HG03342 (cell line): ENCODE results near the gene RBM15.

ENCODE experiments used
- ATAC-seq: cut with Tn5 transposase; IDR thresholded peaks from one replicate; pipeline ENCODE4 v1.9.1; 2021; ENCODE audit warnings: mild to moderate bottlenecking, moderate library complexity; ENCODE audit not compliant: unreplicated experiment

RBM15 gene

DNA sequence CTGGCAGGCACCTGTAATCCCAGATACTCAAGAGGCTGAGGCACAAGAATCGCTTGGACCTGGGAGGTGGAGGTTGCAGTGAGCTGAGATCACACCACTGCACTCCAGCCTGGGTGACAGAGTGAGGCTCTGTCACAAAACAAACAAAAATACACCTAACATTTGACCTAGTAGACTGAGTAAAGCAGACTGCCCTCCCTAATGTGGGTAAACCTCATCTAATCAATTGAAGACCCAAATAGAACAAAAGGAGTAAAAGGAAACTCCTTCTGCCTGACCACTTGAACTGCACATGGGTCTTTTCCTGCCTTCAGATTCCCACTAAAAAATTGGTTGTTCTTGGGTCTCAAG is 19.0 kb upstream of the RBM15 start:
- no peak for ATAC-seq

DNA sequence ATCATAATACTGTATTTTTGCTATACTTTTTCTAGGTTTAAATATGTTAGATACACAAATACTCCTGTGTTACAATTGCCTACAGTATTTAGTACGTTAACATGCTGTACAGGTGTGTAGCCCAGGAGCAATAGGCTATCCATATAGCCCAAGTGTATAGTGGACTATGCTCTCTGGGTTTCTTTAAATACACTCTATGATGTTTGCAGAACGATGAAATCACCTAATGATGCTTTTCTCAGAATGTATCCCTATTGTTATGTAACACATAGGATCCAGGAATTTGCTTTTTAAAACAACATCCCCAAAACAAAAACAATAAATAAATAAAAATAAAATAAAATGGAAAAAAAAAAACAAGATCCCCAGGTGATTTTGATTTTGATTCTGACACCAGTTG is 18.1 kb upstream of the RBM15 start:
- no peak for ATAC-seq

DNA sequence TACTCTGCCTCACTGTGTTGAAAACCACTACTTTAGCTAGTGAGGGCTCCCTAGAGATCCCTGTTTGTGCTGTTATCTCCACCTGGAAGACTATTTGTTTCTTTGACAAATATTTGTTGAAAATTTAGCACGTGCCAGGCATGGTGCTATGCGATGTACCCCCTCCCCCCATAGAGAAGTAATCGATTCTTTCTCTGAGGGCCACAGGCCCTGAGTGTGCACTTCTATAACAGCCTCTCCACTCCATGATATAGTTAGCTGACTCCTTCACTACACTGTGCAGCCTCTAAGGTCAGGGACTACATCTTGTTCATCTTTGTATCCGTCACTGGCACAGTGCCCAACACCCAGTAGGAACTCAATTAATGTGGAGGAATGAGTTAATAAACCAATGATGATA is 17.3 kb upstream of the RBM15 start:
- no peak for ATAC-seq

DNA sequence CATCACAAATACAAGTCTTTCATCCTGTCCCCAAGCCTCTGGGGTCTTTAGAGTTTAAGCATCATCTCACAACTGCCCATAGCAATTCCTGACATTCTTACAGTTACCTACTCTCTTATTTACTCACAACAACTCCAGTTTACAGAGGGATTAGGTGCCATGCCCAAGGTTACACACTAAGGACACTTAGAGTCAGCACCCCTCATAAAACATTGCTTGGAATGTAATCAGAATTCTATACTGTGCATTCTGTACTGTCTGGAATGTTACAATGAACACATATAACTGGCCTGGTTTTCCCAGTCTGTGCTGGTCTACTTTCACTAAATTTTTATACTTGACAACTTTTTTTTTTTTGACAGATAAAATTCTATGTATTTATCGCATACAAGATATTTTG is 14.5 kb upstream of the RBM15 start:
- ATAC-seq = no peak

DNA sequence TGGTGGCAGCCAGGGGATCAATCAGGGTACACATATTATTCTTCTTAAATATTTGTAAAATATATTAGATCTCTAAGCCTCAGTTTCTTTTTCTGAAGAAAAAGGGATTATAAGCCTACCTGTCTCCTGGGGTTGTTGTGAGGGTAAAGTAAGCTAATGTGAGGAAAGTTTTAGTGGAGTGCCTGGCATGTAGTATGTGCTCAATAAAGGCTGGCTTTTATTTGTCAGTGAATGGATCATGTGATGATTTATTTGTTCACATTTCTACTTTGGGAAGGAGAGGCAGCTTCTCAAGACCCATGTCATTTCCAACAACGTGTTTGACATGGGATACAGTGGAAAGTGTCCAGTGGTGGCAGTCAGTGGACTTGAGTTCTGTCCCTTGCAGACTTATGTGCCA is 12.4 kb upstream of the RBM15 start:
- ATAC-seq = no peak

DNA sequence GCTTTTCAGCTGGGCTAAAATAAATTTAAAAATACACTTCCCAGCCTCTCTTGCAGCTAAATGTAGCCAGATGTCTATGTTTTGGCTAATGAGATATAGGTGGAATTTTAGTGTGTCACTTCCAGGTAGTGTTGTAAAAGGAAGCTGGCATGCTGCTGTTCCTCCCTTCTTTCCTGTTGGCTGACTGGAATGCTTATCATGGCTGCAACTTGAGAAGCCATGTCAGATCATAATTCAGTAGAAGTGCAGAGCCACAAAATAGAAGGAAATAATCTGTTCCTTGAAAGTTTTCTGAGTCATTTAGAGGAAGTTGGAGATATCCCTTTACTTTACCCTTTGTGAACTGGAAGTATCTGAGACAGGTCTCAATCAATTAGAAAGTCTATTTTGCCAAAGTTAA is 10.9 kb upstream of the RBM15 start:
- ATAC-seq = no peak

DNA sequence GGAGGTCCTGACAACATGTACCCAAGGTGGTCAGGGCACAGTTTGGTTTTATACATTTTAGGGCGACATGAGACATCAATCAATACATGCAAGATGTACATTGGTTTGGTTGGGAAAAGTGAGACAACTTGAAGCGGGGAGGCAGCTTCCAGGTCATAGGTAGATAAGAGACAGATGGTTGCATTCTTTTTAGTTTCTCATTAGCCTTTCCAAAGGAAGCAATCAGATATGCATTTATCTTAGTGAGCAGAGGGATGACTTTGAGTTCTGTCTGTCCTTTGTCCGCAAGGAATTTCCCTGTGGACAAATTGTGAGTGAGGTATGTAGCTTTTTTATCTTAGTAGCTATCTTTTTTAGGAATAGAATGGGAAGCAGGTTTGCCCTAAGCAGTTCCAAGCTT is 10.5 kb upstream of the RBM15 start:
- ATAC-seq = no peak

DNA sequence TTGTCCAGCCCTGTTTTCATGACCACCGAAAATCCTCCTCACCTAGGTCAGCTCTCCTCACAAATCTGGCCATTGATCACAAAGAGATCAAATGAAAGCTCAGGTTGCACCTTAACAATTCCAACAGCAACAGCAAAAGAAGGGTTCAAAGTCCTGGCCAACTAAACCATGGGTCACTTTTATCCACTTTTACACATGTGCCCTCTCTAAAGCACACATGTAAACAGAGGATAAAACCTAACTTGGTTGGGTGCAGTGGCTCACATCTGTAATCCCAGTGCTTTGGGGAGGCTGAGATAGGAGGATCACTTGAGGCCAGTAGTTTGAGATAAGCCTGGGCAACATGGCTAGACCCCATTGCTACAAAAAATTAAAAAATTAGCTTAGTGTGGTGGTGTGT is 3.9 kb upstream of the RBM15 start:
- ATAC-seq = no peak

DNA sequence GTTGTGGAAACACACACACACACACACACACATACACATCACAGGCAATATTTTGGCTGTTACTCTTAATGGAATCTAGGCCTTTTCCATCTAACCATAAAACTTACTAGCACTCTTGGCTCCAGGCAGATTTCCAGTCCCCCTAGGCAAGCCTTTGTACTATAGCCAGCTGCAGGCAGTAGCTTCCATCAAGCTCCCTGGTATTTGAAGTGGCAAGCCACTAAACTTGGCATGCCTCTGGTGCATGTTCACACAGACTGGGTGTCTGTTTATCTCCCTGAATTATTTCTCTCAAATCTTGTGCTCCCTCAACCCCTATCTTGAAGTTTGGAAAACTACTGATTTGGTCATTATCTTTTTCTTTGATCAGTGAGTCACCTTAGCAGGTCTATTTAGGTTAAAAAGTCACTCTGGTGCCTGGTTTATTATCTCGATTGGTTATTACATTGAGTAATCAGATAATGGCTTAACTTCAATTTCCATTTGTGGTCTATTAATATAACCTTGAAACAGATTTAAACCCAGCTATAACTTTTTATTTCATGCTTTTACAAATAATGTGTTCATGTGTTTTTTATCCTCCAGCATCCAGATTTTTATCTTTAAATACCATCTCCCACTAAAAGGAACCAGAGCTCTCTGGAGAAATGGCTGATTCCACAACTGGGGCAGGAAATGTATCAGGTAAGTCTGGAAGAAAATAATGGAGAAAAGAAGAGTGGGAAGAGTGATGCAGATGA is 2.7 kb upstream of the RBM15 start:
- ATAC-seq = no peak

DNA sequence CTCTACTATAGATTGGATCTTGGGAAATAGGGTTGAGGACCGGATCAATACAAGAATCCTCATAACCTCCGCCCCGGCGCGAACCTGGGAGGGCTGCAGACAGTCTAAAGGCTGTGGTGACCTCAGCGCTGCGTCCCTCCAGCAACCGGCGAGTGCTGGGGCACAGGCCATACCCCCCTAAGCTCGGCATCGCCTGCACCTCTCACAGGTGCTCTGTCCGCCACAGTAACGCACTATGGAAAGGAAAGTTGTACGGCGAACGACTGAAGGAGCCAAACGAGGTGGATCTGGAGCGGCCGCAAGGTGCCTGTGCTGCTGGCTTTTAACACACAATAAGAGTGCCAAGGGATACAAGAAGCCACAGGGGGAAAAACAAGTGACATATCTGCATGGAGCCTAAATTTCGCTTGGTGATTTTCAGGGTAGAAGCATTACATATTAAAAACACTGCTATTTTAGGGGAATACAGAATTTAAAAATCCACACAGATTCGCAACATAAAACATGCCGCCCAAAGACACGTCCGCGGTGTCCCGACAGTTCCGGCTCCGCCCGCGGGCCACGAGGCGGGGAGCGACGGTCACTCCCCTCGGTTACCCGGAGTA is 1.4 kb upstream of the RBM15 start:
- ATAC-seq = no peak

DNA sequence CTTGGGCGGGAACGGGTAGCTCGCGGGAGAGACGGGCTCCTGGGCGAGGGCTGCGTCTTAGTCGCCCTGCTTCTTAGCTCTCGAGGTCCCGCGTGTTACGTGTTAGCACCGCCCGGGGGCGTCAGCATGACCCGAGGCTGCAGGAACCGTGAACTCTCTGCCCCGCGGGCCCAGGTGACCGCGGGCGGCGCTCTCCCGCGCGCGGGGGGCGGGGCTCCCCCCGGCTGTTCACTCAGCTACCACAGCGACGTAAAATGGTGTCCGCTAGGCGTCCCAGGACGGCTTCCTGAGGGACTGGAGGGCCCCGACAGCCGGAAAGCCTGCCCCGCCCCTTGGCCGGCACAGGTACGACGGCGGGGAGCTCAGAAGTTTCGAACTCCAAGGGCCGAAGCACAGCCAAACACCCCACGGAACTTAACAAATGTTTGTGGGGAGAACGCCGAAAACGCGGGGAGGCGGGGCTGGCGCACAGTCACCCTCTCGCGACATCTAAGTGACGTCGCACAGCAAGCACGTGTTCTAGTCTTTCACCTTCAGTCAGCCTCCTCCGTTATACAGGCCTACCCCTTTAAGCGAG is 780 bp upstream of the RBM15 start:
- ATAC-seq = peak; percentile 65

DNA sequence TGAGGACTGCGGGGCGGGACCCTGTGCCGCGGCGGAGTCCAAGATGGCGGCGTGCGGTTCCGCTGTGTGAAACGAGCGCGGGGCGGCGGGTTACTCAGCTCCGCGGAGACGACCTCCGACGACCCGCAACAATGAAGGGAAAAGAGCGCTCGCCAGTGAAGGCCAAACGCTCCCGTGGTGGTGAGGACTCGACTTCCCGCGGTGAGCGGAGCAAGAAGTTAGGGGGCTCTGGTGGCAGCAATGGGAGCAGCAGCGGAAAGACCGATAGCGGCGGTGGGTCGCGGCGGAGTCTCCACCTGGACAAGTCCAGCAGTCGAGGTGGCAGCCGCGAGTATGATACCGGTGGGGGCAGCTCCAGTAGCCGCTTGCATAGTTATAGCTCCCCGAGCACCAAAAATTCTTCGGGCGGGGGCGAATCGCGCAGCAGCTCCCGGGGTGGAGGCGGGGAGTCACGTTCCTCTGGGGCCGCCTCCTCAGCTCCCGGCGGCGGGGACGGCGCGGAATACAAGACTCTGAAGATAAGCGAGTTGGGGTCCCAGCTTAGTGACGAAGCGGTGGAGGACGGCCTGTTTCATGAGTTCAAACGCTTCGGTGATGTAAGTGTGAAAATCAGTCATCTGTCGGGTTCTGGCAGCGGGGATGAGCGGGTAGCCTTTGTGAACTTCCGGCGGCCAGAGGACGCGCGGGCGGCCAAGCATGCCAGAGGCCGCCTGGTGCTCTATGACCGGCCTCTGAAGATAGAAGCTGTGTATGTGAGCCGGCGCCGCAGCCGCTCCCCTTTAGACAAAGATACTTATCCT is 430 bp downstream of the RBM15 start:
- no peak for ATAC-seq

DNA sequence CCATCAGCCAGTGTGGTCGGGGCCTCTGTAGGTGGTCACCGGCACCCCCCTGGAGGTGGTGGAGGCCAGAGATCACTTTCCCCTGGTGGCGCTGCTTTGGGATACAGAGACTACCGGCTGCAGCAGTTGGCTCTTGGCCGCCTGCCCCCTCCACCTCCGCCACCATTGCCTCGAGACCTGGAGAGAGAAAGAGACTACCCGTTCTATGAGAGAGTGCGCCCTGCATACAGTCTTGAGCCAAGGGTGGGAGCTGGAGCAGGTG is 961 bp downstream of the RBM15 start:
- no peak for ATAC-seq

DNA sequence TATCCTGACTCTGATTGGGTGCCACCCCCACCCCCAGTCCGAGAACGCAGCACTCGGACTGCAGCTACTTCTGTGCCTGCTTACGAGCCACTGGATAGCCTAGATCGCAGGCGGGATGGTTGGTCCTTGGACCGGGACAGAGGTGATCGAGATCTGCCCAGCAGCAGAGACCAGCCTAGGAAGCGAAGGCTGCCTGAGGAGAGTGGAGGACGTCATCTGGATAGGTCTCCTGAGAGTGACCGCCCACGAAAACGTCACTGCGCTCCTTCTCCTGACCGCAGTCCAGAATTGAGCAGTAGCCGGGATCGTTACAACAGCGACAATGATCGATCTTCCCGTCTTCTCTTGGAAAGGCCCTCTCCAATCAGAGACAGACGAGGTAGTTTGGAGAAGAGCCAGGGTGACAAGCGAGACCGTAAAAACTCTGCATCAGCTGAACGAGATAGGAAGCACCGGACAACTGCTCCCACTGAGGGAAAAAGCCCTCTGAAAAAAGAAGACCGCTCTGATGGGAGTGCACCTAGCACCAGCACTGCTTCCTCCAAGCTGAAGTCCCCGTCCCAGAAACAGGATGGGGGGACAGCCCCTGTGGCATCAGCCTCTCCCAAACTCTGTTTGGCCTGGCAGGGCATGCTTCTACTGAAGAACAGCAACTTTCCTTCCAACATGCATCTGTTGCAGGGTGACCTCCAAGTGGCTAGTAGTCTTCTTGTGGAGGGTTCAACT is 2.1 kb downstream of the RBM15 start:
- no peak for ATAC-seq

DNA sequence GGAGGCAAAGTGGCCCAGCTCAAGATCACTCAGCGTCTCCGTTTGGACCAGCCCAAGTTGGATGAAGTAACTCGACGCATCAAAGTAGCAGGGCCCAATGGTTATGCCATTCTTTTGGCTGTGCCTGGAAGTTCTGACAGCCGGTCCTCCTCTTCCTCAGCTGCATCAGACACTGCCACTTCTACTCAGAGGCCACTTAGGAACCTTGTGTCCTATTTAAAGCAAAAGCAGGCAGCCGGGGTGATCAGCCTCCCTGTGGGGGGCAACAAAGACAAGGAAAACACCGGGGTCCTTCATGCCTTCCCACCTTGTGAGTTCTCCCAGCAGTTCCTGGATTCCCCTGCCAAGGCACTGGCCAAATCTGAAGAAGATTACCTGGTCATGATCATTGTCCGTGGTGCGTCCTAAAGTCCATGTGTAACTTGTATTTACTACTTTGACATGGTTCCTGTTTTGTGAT is 2.7 kb downstream of the RBM15 start:
- ATAC-seq = no peak

DNA sequence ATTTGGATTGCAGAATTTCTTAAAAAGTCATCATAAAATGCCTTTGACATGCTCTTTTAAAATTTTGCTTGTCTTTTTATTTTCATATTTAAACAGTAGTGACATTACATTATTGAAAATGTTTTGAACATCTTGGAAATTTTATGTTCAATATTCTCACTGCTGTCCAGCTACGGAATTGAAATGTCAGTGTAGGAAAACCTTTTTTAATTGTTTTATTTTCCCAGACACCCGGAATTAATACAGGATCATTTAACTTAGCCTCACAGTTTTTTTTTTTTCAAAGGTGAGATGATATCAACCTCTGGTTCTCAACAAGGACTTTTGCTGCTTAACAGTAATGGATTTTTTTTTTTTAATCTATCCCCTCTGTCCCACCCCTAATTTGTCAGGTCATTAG is 4.1 kb downstream of the RBM15 start:
- no peak for ATAC-seq

DNA sequence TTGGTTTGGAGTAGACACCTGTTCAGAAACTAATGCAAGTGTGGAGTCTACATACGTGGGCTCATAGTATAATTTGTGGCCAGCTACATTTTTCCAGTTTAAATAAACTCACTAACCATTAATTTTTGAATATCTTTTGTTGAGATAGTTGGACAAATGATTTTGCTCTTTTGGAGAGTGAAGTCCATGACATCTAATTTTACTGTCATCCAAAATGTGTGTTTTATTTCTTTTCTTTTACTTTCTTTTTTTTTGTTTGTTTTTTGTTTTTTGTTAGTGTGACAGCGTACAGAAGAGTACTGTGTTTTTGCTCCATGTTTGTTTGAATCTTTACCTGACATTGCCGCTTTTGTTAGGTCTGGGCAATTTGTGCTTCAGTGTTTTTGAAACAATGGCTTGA is 5.0 kb downstream of the RBM15 start:
- no peak for ATAC-seq

DNA sequence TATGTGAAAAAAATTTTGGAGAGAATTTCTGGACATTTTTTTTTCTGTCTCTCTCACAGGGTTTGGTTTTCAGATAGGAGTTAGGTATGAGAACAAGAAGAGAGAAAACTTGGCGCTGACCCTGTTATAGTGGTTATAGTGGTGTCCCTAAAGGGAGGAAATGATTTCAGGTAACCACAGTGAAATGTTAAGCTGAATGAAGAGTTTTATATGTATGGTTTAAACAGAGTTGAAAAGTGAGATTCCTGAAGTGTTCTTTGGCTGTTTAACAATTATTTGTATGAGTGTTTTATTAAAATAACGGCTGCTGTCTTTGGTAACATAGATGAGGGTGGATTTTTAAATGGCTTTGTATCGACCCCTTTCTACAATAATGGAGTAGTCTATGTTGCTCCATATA is 6.3 kb downstream of the RBM15 start:
- no peak for ATAC-seq

DNA sequence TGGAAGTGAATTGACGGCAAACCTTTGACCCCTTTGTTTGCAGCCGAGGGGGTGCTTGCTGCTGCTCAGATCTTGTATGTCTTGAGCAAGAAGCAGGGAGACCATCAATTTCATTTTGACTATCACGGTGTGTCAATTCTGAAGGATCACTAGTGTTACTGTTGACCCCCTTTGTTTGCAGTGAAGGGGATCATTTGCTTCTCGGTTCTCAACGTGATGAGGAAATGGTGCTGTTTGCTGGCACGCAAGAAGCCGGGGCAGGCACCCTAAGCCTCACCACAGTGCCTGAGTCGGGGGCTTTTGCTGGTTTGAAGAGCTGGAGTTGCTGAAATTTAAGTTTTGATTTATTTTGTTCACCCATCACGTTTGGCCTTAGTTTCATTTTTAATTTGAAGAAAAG is 7.5 kb downstream of the RBM15 start:
- ATAC-seq = no peak

DNA sequence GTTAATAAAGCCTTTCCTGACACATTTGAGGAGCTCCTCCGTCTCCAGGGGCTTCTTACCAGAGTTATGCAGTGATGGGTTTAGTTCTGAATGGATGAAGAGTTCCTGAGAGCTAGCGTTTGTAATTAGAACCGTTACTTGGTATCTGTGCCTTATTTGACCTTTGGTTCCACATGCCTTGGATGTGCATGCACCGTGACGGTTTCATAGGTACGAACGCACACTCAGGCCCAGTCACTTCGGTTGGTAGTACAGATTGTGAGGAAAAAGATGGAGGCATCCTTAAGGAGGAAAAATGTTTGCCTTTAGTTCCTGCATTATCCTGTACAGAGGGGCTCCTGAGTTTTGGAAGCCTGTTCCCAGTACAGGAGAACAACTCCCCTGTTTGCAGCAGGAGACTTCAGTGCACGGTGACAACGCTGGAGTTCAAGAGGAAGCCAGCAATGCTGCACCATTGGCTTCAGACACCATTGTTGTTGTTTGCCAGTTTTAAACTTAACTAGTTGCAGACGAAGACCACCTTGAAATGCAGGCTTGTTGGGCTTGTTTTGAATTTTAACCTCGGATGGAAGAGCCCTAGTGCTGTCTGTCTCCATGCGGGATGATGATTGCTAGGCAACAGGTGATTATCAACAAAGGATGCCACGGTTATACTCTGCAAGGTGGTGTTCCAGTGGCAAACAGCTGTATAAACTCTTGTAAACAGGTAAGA is 8.2 kb downstream of the RBM15 start:
- no peak for ATAC-seq

DNA sequence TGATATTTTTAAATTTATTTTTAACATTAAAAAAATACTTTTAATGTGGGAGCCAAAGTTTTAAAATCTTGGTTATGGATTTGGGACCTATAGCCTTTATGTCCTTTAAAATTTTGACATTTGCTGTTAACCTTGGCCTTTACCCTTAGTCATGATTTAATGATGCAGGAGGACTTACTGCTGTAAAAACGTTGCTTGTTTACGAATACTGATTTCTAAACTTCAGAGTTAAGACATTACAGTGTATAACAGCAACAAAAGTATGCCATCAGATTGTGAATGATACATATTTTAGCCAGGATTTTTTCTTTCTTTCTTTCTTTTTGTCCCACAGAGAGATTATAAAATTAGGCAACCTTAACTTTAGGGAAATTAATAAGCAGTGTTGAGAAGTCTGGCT is 8.9 kb downstream of the RBM15 start:
- ATAC-seq = no peak
